ACC112 (cell line): ENCODE results near the gene SHKBP1.

Experiments
- H2AFZ ChIP-seq: fragments of 200-600 bp; sonication (generic); one replicate; pipeline ENCODE4 v1.6.0; 2017; ENCODE audit warnings: antibody characterized with exemption, low read length; ENCODE audit not compliant: unreplicated experiment
- H3K27ac ChIP-seq: fragments of 200-600 bp; sonication (generic); 2 replicates; pipeline ENCODE4 v1.5.1; 2014; ENCODE audit warnings: low read depth, mild to moderate bottlenecking, antibody characterized with exemption, low read length, moderate library complexity
- H3K27me3 ChIP-seq: fragments of 200-600 bp; sonication (generic); 2 replicates; pipeline ENCODE4 v1.6.1; 2014; ENCODE audit warnings: mild to moderate bottlenecking, antibody characterized with exemption, low read length, moderate library complexity, mixed read lengths; ENCODE audit not compliant: insufficient read depth
- H3K36me3 ChIP-seq: fragments of 200-600 bp; sonication (generic); 2 replicates; pipeline ENCODE4 v1.6.1; 2016; ENCODE audit warnings: mild to moderate bottlenecking, antibody characterized with exemption, low read length, moderate library complexity, mixed read lengths; ENCODE audit not compliant: insufficient read depth
- H3K4me1 ChIP-seq: fragments of 200-600 bp; sonication (generic); one replicate; pipeline ENCODE4 v1.6.1; 2016; ENCODE audit warnings: low read length, mixed read lengths; ENCODE audit not compliant: insufficient read depth, unreplicated experiment, control insufficient read depth
- H3K4me3 ChIP-seq: fragments of 200-600 bp; sonication (generic); 2 replicates; pipeline ENCODE4 v1.5.1; 2014; ENCODE audit warnings: mild to moderate bottlenecking, low read depth, low read length
- H3K79me2 ChIP-seq: fragments of 200-600 bp; sonication (generic); one replicate; pipeline ENCODE4 v1.6.0; 2016; ENCODE audit warnings: low read length; ENCODE audit not compliant: control insufficient read depth, unreplicated experiment, insufficient read depth

Gene SHKBP1

DNA sequence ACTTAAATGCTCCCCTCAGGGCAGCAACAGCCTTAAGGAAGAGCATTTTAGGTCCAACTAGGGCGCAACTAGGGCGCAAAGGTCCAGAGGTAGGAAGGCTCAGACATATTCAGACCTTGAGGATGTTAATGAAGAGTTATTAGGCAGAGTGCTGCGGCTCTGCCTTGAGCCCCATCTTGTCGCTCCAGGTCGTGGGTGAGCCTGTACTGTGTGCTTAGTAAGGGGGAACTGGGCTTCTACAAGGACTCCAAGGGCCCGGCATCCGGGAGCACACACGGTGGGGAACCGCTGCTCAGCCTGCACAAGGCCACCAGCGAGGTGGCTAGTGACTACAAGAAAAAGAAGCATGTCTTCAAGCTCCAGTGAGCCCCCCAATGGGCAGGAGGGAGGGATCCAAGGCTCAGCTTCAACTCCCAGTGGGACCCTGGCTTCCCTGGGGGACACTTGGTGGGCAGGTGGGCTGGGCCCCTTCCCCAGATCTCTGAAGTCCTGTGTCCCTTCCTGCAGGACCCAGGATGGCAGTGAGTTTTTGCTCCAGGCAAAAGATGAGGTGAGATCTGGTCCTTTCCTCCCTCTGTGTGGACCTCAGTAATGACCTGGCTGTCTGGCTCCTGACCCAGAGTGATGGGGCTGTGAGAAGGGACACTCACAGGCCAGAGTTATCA is 4.7 kb upstream of the SHKBP1 start:
- H2AFZ ChIP-seq, result no peak overlapping the region
- H3K79me2 ChIP-seq, result no peaks in the 10 kb centered on the region
- no peak overlapping the region for H3K4me3 ChIP-seq
- H3K4me1 ChIP-seq, result no peaks in the 10 kb centered on the region
- H3K27me3 ChIP-seq, result peaks cover 14% of the 10 kb centered on the region; the same call in 1 of the 2 replicates
- no peaks in the 10 kb centered on the region for H3K36me3 ChIP-seq
- H3K27ac ChIP-seq, result no peak overlapping the region

DNA sequence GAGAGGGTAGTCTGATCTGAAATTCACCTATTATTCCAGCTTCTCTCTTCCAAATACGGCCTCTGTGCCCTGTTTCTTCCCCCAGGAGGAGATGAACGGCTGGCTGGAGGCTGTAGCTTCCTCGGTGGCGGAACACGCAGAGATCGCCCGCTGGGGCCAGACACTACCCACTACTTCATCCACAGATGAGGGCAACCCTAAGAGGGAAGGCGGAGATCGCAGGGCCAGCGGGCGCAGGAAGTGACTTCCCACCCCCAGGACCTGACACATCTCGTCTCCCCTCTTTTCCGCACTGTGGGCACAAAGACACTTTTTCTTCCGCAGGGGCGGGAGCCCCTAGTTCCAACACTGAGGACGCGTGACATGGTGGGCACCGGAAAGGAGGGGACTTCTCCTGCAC is 1.3 kb upstream of the SHKBP1 start:
- H3K4me3 ChIP-seq, result no peak overlapping the region
- H3K4me1 ChIP-seq, result peaks cover 3% of the 10 kb centered on the region
- H2AFZ ChIP-seq, result no peak overlapping the region
- no peak overlapping the region for H3K27ac ChIP-seq
- no peaks in the 10 kb centered on the region for H3K27me3 ChIP-seq
- no peaks in the 10 kb centered on the region for H3K79me2 ChIP-seq
- H3K36me3 ChIP-seq, result no peaks in the 10 kb centered on the region

DNA sequence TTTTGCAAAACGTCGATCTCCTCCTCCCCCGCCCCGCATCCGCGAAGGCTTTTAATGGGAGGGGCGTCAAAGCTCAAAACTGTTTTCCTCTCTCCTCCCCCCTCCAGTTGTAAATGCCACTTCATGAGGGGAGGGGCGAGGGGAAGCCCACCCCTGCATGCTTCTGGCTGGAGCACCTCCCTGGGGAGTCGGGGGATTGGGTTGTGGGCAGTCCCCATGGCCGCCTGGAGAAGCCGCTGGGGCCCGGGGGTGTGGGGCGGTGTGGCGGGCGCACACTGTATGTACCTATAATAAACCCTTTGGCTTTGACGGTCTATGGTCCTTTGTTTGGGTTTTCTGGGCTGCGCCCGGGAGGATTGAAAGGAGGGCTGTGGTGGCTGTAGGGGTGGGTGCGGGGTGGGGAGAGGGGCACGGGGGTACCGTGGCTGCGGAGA is 505 bp upstream of the SHKBP1 start:
- H3K27ac ChIP-seq, result no peak overlapping the region
- H2AFZ ChIP-seq, result peak overlapping the region; percentile 21
- H3K4me3 ChIP-seq, result peak overlapping the region; percentile 96
- H3K36me3 ChIP-seq, result no peaks in the 10 kb centered on the region
- H3K27me3 ChIP-seq, result no peaks in the 10 kb centered on the region
- no peaks in the 10 kb centered on the region for H3K79me2 ChIP-seq
- peaks cover 3% of the 10 kb centered on the region for H3K4me1 ChIP-seq

DNA sequence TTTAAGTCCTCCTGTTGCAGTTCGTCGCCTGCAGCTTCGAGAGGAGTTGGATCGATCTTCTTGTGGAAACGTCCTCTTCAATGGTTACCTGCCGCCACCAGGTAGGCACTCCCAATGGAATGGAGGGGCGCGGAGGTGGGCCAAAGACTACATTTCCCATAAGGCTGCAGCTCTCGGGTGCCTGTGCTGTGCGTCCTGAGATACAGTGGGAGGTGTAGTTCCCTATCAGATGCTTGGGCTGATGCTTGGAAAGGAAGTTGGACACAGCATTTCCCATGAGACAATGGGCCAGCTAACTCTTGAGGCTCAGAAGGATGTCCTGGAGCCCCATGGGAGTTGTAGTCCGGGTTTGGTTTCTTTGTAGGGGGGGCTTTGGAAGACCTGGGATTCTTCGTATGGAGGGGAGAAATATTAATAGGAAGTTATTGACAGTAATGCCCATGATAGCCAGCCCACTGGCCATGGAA is 1.8 kb downstream of the SHKBP1 start:
- Histone ChIP-seq H3K27ac (no peak overlapping the region), H3K36me3 (no peaks in the 10 kb centered on the region)

DNA sequence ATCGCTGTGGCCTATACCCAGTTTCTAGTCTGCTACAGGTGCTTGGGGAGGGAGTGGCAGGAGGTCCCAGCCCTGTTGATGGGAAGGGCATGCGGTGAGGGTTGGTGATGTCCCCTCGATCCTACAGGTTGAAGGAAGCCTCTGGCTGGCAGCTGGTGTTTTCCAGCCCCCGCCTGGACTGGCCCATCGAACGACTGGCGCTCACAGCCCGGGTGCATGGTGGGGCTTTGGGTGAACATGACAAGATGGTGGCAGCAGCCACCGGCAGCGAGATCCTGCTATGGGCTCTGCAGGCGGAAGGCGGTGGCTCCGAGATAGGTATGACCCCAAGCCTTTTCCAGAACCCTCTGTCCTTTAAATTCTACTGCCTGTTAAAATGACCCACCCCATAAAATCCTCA is 3.9 kb downstream of the SHKBP1 start:
- peaks cover 8% of the 10 kb centered on the region for H3K4me1 ChIP-seq
- H3K27me3 ChIP-seq, result no peaks in the 10 kb centered on the region
- no peak overlapping the region for H3K27ac ChIP-seq
- H3K36me3 ChIP-seq, result no peaks in the 10 kb centered on the region
- H2AFZ ChIP-seq, result no peak overlapping the region
- H3K4me3 ChIP-seq, result no peak overlapping the region
- no peaks in the 10 kb centered on the region for H3K79me2 ChIP-seq

More for the DNA sequence above, 1.8 kb downstream of the SHKBP1 start:
- no peak overlapping the region for H3K4me3 ChIP-seq
- no peak overlapping the region for H2AFZ ChIP-seq
- no peaks in the 10 kb centered on the region for H3K79me2 ChIP-seq
- peaks cover 3% of the 10 kb centered on the region for H3K4me1 ChIP-seq
- H3K27me3 ChIP-seq, result no peaks in the 10 kb centered on the region

DNA sequence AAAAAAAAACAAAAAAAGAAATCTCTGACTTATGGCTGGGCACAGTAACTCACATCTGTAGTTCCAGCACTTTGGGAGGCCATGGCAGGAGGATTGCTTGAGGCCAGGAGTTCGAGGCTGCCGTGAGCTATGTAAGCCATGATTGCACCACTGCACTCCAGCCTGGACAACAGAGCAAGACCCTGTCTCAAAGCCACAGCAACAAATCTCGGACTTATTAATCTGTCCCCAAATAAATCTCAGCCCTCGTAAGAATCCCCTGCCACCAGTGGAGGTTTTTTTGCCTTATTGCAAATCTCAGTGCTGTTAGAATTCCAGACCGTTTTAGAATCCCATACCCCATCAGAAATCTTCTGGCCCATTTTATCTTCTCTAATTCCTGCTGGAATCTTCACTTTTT is 4.9 kb downstream of the SHKBP1 start:
- H3K79me2 ChIP-seq, result no peaks in the 10 kb centered on the region
- no peaks in the 10 kb centered on the region for H3K36me3 ChIP-seq
- H3K27me3 ChIP-seq, result no peaks in the 10 kb centered on the region
- no peak overlapping the region for H3K27ac ChIP-seq
- H3K4me1 ChIP-seq, result peaks cover 11% of the 10 kb centered on the region
- no peak overlapping the region for H2AFZ ChIP-seq
- no peak overlapping the region for H3K4me3 ChIP-seq

DNA sequence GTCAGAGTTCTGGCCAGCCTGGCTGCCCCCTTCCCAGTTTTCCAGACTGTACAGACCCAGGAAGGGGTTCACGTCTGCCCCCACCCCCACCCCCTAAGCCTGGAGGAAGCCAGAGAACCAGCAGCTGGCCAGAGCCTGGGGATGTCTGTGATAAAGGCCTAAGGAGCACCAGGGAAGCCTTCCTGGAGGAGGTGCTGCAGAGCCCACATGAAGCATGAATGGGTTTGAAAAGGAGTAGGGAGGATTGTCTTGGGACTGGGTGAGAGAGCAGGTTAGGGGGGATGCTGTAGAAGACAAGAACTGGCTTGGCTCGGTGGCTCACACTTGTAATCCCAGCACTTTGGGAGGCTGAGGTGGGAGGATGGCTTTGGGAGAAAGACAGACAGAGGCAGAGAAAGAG is 5.8 kb downstream of the SHKBP1 start:
- Histone ChIP-seq H2AFZ (no peak overlapping the region), H3K79me2 (no peaks in the 10 kb centered on the region), H3K4me3 (no peak overlapping the region), H3K4me1 (peaks cover 11% of the 10 kb centered on the region), H3K27ac (no peak overlapping the region), H3K27me3 (no peaks in the 10 kb centered on the region), H3K36me3 (no peaks in the 10 kb centered on the region)

DNA sequence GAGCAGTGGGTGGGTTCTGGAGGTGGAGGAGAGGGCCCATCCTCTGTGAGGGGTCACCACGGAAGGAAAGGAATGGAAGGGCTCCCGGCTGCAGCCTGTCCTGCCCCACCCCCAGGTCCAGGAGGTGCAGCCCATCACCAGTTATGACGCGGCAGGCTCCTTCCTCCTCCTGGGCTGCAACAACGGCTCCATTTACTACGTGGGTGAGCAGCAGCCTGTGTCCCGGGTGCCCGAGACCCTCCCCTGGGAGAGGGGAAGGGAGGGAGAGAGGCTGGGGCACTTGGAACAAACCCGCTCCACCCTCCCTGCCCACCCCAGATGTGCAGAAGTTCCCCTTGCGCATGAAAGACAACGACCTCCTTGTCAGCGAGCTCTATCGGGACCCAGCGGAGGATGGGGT is 6.6 kb downstream of the SHKBP1 start:
- Histone ChIP-seq H3K4me3 (no peak overlapping the region), H3K36me3 (no peaks in the 10 kb centered on the region), H3K4me1 (peaks cover 7% of the 10 kb centered on the region)

DNA sequence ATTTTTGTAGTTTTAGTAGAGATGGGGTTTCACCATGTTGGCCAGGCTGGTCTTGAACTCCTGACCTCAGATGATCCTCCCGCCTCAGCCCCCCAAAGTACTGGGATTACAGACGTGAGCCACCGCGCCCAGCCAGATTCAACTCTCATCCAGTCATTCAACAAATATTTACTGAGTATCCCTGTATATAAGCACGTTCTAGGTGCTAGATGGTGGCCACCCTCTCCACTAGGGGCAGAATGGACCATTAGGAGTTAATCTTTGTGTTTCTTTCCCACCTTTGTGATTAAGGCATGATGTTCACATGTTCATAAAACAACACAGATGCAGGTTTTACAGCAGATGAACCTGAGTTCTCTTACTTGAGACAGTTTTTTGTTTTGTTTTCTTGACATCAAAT is 7.3 kb downstream of the SHKBP1 start:
- Histone ChIP-seq H3K4me3 (no peak overlapping the region), H3K4me1 (peaks cover 7% of the 10 kb centered on the region), H2AFZ (no peak overlapping the region), H3K79me2 (no peaks in the 10 kb centered on the region), H3K36me3 (no peaks in the 10 kb centered on the region), H3K27me3 (no peaks in the 10 kb centered on the region), H3K27ac (no peak overlapping the region)

More for the DNA sequence above, 6.6 kb downstream of the SHKBP1 start:
- no peak overlapping the region for H2AFZ ChIP-seq
- H3K79me2 ChIP-seq, result no peaks in the 10 kb centered on the region
- H3K27me3 ChIP-seq, result no peaks in the 10 kb centered on the region
- no peak overlapping the region for H3K27ac ChIP-seq

DNA sequence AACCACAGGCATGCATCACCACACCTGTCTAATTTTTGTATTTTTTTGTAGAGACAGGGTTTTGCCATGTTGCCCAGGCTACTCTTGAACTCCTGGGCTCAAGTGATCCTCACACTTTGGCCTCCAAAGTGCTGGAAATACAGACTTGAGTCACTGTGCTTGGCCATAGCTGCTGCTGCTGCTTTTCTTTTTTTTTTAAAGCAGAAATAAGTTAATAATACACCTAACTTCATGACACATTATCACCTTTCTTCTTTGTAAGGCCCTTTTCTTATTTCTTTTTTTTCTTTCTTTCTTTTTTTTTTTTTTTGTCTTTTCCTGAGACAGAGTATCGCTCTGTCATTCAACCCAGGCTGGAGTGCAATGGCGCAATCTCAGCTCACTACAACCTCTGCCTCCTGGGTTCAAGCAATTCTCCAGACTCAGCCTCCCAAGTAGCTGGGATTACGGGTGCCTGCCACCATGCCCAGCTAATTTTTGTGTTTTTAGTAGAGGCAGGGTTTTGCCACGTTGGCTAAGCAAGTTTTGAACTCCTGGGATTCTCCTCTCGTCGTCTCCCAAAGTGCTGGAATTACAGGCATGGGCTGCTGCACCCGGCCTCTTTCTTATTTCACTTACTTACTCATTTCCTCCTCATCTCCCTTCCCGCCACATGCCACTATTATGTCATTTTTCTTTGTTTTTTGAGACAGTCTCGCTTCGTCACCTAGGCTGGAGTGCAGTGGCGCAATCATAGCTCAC is 8.7 kb downstream of the SHKBP1 start:
- Histone ChIP-seq H3K79me2 (no peaks in the 10 kb centered on the region), H3K27ac (peak overlapping the region; percentile 75), H3K27me3 (no peaks in the 10 kb centered on the region), H3K36me3 (no peaks in the 10 kb centered on the region), H3K4me3 (no peak overlapping the region), H3K4me1 (peaks cover 7% of the 10 kb centered on the region), H2AFZ (no peak overlapping the region)

DNA sequence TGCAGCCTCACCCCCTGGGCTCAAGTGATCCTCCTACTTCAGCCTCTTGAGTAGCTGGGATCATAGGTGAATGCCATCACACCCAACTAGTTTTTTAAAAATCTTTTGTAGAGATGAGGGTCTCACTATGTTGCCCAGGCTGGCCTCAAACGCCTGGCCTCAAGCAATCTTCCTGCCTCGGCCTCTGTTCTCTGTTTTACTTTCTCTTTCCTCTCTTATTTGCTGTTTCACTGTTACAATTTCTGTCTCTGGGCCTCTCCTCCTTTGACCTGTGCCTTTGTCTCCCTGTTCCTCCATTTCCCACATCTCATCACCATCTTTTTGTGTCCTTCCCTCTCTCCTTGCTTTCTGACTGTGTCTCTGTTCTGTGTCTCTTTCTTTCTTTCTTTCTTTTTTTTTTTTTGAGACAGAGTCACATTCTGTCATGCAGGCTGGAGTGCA is 9.3 kb downstream of the SHKBP1 start:
- H3K36me3 ChIP-seq, result no peaks in the 10 kb centered on the region
- no peak overlapping the region for H2AFZ ChIP-seq
- H3K4me3 ChIP-seq, result no peak overlapping the region
- no peaks in the 10 kb centered on the region for H3K27me3 ChIP-seq
- H3K79me2 ChIP-seq, result no peaks in the 10 kb centered on the region
- H3K4me1 ChIP-seq, result peaks cover 7% of the 10 kb centered on the region
- H3K27ac ChIP-seq, result peak overlapping the region; percentile 75
